Stimulated activated naive CD4-positive, alpha-beta T cell treated with Interleukin-2 at 50 U/mL for 16 hours (primary cell): ENCODE results near the gene DRC7.
"Not testable (repeated sequence)": the region's sequence is repeated elsewhere in the genome, so short reads cannot be mapped to it uniquely, and the experiment has no call there.

Experiments
- DNase-seq: peaks from one replicate; lab custom pipeline; 2025; lab: John Stamatoyannopoulos, UW

The DRC7 gene

DNA sequence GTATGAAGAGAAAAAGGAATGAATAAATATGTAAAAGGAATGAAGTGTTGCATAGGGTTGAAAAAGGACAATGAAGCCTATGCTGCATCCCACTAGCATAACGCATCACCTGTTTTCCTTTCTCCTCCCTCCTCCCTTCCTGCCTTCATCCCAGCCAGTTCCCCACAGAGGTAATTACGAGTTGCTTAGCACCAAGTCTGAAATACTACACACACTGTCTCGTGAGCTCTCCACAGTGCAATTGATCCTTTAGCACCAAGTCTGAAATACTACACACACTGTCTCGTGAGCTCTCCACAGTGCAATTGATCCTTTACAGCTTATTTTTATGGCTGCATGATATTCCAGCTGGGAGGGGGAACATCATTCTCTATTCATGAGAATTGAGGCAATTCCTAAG lies 1.1 kb upstream of the DRC7 start:
- no peak for DNase-seq

DNA sequence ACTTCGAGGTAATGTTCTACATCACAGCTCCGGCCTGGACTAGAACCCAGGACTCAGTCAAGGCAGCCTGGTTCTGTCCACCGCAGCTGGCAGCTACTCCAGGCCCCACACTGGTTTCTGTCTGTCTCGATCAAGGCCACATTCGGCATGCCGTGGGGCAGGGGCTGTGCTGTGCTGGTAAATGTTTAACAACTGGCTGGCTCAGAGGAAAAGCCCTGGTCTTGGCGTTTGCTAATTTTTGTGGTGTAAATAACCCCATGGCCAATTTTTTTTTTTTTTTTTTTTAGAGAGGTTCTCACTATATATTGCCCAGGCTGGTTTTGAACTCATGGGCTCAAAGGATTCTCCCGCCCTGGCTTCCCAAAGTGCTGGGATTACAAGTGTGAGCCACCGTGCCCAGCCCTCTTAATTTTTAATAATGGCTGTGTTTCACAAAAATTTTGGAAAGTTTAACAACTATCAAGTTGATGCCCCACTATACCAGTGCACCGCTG lies 328 bp upstream of the DRC7 start:
- DNase-seq: no peak

DNA sequence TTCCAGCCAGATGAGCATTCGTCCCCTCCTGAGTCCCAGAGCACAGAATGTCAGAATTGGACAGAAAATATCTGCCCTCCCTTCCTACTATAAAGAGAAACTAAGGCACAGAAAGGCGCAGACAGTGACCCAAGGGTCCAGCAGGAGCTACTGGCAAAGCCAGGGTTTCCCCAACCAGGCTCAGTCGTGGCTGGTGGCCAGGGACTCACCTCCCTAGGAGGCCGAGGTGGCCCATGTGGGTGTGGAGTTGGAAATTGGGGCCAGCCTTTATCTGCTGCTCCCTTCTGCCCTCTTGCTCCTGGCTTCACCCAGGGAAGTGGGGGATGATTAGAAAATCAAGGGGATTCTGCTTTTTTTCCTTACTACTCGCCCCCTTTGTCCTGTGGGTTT lies 1.1 kb downstream of the DRC7 start:
- no peak for DNase-seq

DNA sequence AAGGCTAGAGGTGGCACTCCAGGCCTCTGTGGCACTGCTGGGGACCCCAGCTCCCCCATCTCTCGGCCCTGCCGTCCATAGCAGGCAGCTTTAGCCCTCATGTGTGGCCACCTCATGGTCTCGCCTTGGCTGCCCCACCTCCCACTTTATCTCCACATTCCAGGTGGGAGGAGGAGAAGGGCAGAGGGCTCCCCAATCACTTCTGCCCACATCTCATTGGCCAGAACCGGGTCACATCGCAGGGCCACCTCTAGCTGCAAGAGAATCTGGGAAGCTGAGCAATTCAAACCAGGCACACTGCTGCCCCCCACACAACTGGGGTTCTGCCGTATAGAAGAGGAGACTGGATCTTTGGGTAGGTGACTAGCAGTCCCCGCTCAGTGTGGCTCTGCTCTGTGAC lies 1.6 kb downstream of the DRC7 start:
- no peak for DNase-seq

DNA sequence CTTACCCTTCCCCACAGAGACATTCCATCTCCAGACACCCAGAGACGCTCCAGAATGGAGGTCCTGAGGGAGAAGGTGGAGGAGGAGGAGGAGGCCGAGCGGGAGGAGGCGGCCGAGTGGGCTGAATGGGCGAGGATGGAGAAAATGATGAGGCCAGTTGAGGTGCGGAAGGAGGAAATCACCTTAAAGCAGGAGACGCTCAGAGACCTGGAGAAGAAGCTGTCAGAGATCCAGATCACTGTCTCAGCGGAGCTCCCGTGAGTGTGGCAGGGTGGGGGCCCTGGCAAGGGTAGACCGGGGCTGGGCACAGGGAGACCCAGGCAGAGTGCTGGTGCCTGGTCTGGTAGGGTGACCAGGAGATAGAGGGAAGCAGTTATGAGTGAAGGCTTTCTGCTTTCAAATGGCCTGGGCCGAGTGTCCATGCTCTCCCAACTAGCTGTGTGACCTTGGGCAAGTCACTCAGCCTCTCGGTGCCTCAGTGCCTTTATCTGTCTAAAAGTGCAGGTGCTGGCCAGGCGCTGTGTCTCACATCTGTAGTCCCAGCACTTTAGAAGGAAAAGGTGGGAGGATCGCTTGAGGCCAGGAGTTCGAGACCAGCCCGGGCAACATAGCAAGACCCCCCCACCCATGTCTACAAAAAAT lies 3.4 kb downstream of the DRC7 start:
- no peak for DNase-seq

DNA sequence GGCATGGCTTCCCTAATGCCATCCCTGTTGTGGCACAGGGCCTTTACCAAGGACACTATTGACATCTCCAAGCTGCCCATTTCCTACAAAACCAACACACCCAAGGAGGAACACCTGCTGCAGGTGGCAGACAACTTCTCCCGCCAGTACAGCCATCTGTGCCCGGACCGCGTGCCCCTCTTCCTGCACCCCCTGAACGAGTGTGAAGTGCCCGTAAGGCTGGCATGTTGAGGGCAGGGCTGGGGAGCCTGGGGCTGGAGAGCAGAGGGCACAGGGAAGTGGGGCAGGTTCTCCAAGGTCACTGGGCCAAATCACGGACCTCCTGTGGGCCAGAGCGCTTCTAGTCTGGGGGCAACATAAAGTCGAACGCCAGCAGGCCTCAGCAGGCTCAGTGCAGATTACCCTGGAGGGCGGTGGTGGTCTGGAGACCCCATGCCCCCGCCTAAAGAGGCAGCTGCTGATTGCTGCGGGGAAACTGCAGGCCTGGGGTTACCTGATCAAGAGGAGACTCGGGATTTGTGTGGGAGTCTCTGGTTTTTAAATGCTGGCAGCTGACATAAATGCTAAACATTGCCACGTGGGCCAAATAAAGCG lies 4.3 kb downstream of the DRC7 start:
- DNase-seq: no peak

GRCh38 chr16:57699481-57699880 lies 4.9 kb downstream of the DRC7 start:
- no peak for DNase-seq

- no peak for DNase-seq
These were observed 5.3 kb downstream of the DRC7 start for GRCh38 chr16:57699899-57700298.

DNA sequence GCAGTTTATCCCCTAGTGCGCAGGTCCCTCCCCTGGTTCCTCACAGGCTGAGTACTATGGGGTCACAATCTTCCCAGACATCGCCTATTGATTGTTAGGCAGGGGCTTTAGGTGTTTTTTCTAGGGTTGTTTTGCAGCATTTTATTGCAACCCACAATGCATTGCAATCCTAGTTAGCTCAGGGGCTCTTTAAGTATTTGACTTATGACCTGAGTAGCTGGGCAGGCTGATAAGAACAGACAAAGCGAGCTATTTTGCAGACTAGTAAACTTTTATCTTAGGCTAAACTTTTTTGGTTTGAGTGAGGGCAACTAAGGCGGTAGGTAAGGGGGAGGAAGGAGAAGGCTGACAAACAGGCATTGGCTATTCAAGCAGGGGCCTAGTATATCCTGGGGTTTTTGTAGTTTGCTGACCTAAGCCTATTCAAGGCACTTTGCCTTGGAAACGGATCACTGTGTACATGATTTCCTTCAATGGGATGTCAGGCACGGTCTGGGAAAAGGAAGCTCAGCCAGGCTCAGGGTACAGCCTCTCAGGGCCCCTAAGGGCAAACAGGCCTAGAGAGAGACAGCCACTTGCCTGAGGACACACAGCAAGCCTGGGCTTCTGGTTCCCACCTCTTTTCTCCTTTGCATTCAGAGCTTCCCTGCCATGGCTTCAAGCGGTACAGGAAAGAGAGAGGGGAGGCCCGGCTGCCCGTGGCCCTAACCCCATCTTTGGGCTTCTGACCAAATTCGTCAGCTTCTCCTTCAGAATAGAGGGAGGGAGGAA lies 6.4 kb downstream of the DRC7 start:
- no peak for DNase-seq

- DNase-seq: no peak
These were observed 7.3 kb downstream of the DRC7 start for GRCh38 chr16:57701759-57702371.

GRCh38 chr16:57703416-57704010 lies 8.9 kb downstream of the DRC7 start:
- no peak for DNase-seq

DNA sequence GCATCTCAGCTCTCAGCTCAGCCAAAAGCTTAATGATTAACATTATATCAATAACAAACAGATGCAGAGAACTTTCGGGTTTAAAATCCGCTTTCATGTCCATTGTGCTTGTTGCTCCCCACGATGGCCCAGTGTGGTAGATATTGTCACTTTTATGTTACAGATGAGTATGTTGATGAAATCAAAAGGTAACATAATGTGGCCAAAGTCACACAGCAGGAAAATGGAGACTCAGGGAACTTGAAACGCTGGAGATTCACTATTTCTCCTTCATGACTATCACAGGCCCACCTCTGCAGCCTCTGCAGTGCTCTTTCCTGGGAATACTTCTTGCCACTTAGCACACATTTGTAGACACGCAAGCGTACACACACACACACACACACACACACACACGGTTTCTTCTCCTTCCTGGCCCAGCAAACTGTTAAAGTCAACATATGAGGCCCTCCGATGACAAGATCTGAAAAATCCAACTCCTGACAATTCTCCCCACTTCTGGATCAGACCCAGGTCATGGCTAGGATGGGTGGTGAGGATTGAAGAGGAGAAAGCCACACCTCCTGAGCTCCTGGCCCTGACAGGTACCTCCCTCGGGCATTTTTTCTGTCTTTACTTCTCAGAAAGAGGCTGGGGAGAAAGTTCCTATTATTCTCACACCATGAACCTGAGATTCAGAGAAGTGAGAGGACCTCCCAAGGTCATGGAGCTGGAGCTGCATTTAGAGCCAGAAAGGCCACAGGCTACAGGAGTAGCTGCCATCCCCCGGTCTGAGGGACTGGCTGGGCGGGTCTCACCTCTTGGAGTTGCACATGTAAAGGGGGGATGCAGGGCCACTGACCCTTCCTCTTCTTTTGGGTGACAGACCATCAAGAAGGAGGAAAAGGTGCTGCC lies 9.7 kb downstream of the DRC7 start:
- DNase-seq: no peak

GRCh38 chr16:57704905-57705852 lies 10.6 kb downstream of the DRC7 start:
- no peak for DNase-seq

DNA sequence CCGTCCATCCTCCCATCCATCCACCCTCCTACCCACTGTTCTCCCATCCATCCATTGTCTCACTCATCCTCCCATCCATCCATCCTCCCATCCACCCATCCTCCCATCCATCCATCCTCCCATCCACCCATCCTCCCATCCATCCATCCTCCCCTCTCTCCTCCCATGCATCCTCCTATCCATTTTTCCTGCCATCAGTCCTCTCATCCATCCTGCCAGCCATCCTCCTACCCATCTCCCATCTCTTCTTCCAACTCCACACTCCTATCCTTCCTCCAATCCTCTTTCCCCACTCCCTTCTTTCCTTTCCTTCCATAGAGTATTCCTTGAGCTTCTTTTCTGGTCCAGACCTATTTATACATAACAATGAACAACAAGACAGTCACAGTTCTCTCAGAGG lies 12.1 kb downstream of the DRC7 start:
- no peak for DNase-seq

GRCh38 chr16:57707331-57707730 lies 12.7 kb downstream of the DRC7 start:
- DNase-seq: no peak

GRCh38 chr16:57708168-57708567 lies 13.6 kb downstream of the DRC7 start:
- DNase-seq: no peak

DNA sequence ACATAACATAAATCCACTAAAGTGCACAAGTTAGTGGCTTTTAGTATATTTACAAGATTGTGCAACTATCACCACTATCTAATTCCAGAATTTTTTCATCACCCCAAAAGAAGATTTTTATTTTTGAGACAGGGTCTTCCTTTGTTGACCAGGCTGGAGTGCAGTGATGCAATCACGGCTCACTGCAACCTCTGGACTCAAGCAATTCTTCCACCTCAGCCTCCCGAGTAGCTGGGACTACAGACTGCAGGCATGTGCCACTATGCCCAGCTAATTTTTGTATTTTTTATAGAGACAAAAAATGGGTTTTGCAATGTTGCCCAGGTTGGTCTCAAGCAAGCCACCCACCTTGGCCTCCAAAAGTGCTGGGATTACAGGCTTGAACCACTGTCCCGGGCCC lies 15.1 kb downstream of the DRC7 start:
- no peak for DNase-seq

- no peak for DNase-seq
These were observed 16.7 kb downstream of the DRC7 start for GRCh38 chr16:57711346-57711745.

DNA sequence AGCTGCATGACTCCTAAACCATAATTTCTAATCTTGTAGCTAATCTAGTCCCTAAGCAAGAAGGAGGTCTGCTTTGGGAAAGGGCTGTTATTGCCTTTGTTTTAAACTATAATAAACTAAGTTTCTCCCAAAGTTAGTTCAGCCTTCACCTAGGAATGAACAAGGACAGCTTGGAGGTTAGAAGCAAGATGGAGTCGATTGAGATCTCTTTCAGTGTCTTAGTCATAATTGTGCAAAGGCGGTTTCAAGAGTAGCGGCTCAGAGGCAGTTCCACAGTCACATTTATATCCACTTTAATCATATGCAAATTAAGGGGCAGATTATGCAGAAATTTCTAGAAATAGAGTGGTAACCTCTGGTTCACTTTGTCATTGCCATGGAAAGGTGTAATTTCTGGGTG lies 17.4 kb downstream of the DRC7 start:
- no peak for DNase-seq

DNA sequence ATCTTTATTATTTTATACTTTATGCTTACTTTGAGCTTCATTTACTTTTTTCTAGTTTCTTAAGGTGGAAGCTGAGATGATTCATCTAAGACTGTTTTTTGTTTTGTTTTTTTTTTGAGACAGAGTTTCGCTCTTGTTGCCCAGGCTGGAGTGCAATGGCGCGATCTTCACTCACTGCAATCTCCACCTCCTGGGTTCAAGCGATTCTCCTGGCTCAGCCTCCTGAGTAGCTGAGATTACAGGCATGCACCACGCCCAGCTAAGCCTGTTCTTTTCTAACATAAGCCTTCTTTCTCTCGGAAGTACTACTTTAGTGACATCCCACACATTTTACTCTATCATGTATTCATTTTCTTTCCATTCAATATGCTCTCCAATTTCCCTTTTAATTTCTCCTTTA lies 18.0 kb downstream of the DRC7 start:
- not testable (repeated sequence) for DNase-seq
